T-helper 2 cell treated with Interferon-gamma antibody and Interleukin-4, amounts not matched to agents 5 μg/mL and 100 μg/mL, for 36 hours (primary cell): ENCODE measurements around the gene WASL.
"Not testable (repeated sequence)": the region's sequence is repeated elsewhere in the genome, so short reads cannot be mapped to it uniquely, and the experiment has no call there.

Experiments used
- DNase-seq: peaks from one replicate; pipeline ENCODE4 v3.0.0; 2021; ENCODE audit warnings: low spot score
- H3K27ac Mint-ChIP-seq: one replicate; pipeline ENCODE4 v1.8.0; 2021; ENCODE audit warnings: mild to moderate bottlenecking, mixed read lengths
- H3K27me3 Mint-ChIP-seq: one replicate; pipeline ENCODE4 v1.8.0; 2021; ENCODE audit warnings: low read depth, mixed read lengths
- H3K36me3 Mint-ChIP-seq: one replicate; pipeline ENCODE4 v1.8.0; 2021; ENCODE audit warnings: low read depth, mixed read lengths
- H3K4me1 Mint-ChIP-seq: one replicate; pipeline ENCODE4 v1.8.0; 2021; ENCODE audit warnings: low read depth, mixed read lengths
- H3K4me3 Mint-ChIP-seq: one replicate; pipeline ENCODE4 v1.8.0; 2022; ENCODE audit warnings: mild to moderate bottlenecking, moderate library complexity, mixed read lengths
- H3K9me3 Mint-ChIP-seq: one replicate; pipeline ENCODE4 v1.8.0; 2021; ENCODE audit warnings: mixed read lengths

Gene WASL

DNA sequence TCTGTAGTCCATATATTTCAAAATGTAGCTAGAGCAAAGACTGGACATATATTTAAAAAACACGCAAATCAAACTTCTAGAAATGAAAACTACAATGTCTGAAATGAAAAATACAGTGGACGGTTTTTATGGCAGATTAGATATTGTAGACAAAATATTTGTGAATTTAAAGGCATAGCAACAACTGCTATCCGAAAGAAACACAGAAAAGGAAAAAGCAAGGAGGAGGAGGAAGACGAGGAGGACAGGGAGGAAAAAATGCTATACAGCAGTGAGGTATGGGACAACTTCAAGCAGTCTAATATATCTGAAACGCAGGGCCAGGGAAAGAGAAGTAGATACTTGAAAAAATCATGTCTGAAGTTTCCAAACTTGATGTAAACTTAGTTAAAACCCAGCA is 13.3 kb downstream of the WASL start:
- DNase-seq = no peak
- H3K9me3 Mint-ChIP-seq = peaks cover 39% of the 10 kb centered on the region
- H3K4me3 Mint-ChIP-seq = no peak overlapping the region
- H3K36me3 Mint-ChIP-seq = peaks cover 41% of the 10 kb centered on the region
- no peaks in the 10 kb centered on the region for H3K27me3 Mint-ChIP-seq
- no peak overlapping the region for H3K27ac Mint-ChIP-seq
- H3K4me1 Mint-ChIP-seq = peaks cover 19% of the 10 kb centered on the region

- peaks cover 39% of the 10 kb centered on the region for H3K9me3 Mint-ChIP-seq
- H3K27me3 Mint-ChIP-seq = no peaks in the 10 kb centered on the region
- peaks cover 44% of the 10 kb centered on the region for H3K36me3 Mint-ChIP-seq
- H3K4me1 Mint-ChIP-seq = peaks cover 19% of the 10 kb centered on the region
- no peak overlapping the region for H3K27ac Mint-ChIP-seq
- no peak overlapping the region for H3K4me3 Mint-ChIP-seq
- no peak for DNase-seq
Observed at GRCh38 chr7:123734498-123734897, 14.3 kb downstream of the WASL start.

DNA sequence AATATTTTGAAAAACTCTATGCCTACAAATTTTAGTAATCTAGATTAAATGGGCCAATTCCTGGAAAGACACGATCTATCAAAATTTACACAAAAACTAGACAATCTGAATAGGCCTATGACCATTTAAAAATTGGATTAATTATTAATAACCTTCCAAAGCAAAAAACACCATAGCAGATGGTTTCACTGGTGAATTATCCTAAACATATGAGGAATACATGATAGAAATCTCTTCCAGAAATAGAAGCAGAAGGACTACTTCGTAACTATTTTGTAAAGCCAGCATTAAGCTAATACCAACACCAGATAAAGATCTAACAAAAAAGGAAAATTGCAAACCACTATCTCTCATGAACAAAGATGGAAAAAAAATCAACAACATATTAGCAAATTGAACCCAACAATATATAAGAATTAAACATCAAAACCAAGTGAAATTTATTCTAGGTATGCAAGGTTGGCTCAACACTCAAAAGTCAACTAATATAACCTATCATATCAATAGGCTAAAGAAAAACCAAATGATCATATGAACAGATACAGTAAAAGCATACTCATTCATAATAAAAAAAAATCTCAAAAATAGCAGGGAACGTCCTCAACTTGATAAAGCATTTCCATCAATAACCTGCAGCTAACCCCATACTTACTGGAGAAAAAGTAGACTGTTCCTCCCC is 16.3 kb downstream of the WASL start:
- H3K36me3 Mint-ChIP-seq = peaks cover 42% of the 10 kb centered on the region
- H3K4me3 Mint-ChIP-seq = no peak overlapping the region
- no peak for DNase-seq
- H3K9me3 Mint-ChIP-seq = peaks cover 39% of the 10 kb centered on the region
- no peaks in the 10 kb centered on the region for H3K27me3 Mint-ChIP-seq
- H3K27ac Mint-ChIP-seq = no peak overlapping the region
- peaks cover 23% of the 10 kb centered on the region for H3K4me1 Mint-ChIP-seq

GRCh38 chr7:123729218-123729578 is 19.6 kb downstream of the WASL start:
- Mint-ChIP-seq H3K27ac (no peak overlapping the region), H3K4me3 (no peak overlapping the region), H3K4me1 (peaks cover 28% of the 10 kb centered on the region), H3K27me3 (no peaks in the 10 kb centered on the region), H3K9me3 (peaks cover 23% of the 10 kb centered on the region), H3K36me3 (peaks cover 35% of the 10 kb centered on the region)
- no peak for DNase-seq

- H3K36me3 Mint-ChIP-seq = peaks cover 17% of the 10 kb centered on the region
- H3K4me3 Mint-ChIP-seq = no peak overlapping the region
- no peak overlapping the region for H3K27ac Mint-ChIP-seq
- H3K9me3 Mint-ChIP-seq = peaks cover 4% of the 10 kb centered on the region
- H3K27me3 Mint-ChIP-seq = no peaks in the 10 kb centered on the region
- peaks cover 17% of the 10 kb centered on the region for H3K4me1 Mint-ChIP-seq
- DNase-seq = no peak
Observed at GRCh38 chr7:123727071-123727837, 21.5 kb downstream of the WASL start.

GRCh38 chr7:123725586-123726171 is 23.1 kb downstream of the WASL start:
- peaks cover 11% of the 10 kb centered on the region for H3K36me3 Mint-ChIP-seq
- H3K27me3 Mint-ChIP-seq = no peaks in the 10 kb centered on the region
- H3K4me3 Mint-ChIP-seq = no peak overlapping the region
- peaks cover 18% of the 10 kb centered on the region for H3K4me1 Mint-ChIP-seq
- H3K9me3 Mint-ChIP-seq = no peaks in the 10 kb centered on the region
- no peak for DNase-seq
- no peak overlapping the region for H3K27ac Mint-ChIP-seq

DNA sequence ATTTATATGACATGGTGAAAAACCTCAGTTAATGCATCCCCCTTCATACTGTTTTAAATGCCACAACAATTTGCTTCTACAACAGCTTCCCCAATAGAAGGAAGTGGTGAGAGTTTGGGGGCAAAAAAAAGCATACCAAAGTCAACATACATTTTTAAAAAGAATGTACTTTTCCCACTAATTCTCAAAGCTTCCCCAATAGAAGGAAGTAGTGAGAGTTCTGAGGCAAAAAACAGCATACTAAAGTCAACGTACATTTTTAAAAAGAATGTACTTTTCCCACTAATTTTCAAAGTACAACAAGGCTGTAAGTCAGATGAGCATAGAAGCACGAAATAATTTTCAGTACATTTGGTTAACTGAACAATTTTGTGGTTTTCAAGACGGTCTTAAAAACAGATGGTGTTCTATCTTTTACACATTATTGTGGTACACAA is 24.0 kb downstream of the WASL start:
- no peak for DNase-seq

GRCh38 chr7:123723913-123724312 is 24.9 kb downstream of the WASL start:
- Mint-ChIP-seq H3K9me3 (no peaks in the 10 kb centered on the region), H3K36me3 (peaks cover 8% of the 10 kb centered on the region), H3K4me1 (peaks cover 29% of the 10 kb centered on the region), H3K4me3 (no peak overlapping the region), H3K27me3 (no peaks in the 10 kb centered on the region), H3K27ac (no peak overlapping the region)
- no peak for DNase-seq

More for the DNA sequence above, 24.0 kb downstream of the WASL start:
- H3K27ac Mint-ChIP-seq = no peak overlapping the region
- H3K4me3 Mint-ChIP-seq = no peak overlapping the region
- peaks cover 22% of the 10 kb centered on the region for H3K4me1 Mint-ChIP-seq
- no peaks in the 10 kb centered on the region for H3K27me3 Mint-ChIP-seq
- peaks cover 9% of the 10 kb centered on the region for H3K36me3 Mint-ChIP-seq
- no peaks in the 10 kb centered on the region for H3K9me3 Mint-ChIP-seq

DNA sequence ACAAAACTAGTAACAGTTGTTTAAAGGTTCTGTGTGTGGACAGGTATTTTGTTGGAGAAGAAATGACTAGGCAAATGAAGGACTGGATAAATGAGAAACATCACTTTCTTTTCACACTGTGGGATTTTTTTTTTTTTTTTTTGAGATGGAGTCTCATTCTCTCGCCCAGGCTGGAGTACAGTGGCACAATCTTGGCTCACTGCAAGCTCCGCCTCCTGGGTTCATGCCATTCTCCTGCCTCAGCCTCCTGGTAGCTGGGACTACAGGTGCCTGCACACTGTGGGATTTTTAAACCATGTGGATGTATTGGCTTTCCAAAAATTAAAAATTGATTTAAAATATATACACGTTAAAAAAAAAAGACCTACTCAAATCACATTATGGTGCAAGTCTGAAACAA is 28.3 kb downstream of the WASL start:
- not testable (repeated sequence) for DNase-seq, H3K27me3 Mint-ChIP-seq, H3K27ac Mint-ChIP-seq, H3K9me3 Mint-ChIP-seq, H3K36me3 Mint-ChIP-seq, H3K4me3 Mint-ChIP-seq
- peaks cover 23% of the 10 kb centered on the region for H3K4me1 Mint-ChIP-seq

- peaks cover 26% of the 10 kb centered on the region for H3K4me1 Mint-ChIP-seq
- peak overlapping the region; percentile 19 for H3K27ac Mint-ChIP-seq
- peaks cover 2% of the 10 kb centered on the region for H3K36me3 Mint-ChIP-seq
- DNase-seq = no peak
- no peaks in the 10 kb centered on the region for H3K9me3 Mint-ChIP-seq
- H3K27me3 Mint-ChIP-seq = no peaks in the 10 kb centered on the region
- peak overlapping the region; percentile 10 for H3K4me3 Mint-ChIP-seq
Observed at GRCh38 chr7:123719197-123719721, 29.5 kb downstream of the WASL start.

DNA sequence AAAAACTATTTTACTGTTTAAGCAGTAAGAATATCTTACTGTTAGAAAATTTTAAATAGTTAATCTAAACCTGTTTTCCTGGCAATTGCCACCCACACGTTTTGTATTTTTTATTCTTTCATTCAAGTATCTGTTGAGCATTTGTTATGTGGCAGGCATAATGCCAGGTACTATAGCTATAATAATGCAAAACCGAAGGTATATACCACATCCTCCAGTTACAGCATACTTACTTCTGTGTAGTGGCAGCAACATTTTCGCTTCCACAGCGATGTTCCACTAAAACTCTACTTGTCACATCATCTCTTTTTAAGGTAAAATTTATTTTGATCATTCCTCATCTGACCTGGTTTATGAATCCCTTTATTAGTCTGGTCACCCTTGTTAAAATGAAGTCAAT is 30.0 kb downstream of the WASL start:
- H3K27me3 Mint-ChIP-seq = no peaks in the 10 kb centered on the region
- H3K4me1 Mint-ChIP-seq = peaks cover 28% of the 10 kb centered on the region
- H3K36me3 Mint-ChIP-seq = peaks cover 3% of the 10 kb centered on the region
- no peak for DNase-seq
- peak overlapping the region; percentile 10 for H3K4me3 Mint-ChIP-seq
- H3K27ac Mint-ChIP-seq = no peak overlapping the region
- no peaks in the 10 kb centered on the region for H3K9me3 Mint-ChIP-seq

- no peaks in the 10 kb centered on the region for H3K9me3 Mint-ChIP-seq
- no peak overlapping the region for H3K4me3 Mint-ChIP-seq
- peaks cover 33% of the 10 kb centered on the region for H3K4me1 Mint-ChIP-seq
- no peak for DNase-seq
- H3K27me3 Mint-ChIP-seq = no peaks in the 10 kb centered on the region
- no peak overlapping the region for H3K27ac Mint-ChIP-seq
- H3K36me3 Mint-ChIP-seq = peaks cover 3% of the 10 kb centered on the region
Observed at GRCh38 chr7:123717689-123718088, 31.1 kb downstream of the WASL start.

DNA sequence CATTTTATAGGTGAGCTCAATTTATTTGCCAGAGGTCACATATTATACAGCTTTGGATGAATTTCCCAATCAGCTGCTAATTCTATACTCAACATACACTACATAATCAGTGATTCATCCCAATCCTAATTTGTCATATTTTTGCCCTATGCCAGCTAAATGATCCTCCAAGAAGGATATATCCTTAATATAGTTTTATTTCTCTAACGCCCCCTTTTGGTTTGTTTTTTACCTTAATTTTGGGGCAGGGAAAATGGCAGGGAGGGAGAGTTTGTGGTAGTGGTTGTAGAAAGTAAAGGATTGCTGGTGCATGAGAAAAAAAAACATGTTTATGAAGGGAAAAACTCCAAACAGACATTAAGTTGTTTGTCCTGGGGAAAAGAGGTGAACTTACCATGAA is 31.9 kb downstream of the WASL start:
- H3K27ac Mint-ChIP-seq = no peak overlapping the region
- no peak for DNase-seq

DNA sequence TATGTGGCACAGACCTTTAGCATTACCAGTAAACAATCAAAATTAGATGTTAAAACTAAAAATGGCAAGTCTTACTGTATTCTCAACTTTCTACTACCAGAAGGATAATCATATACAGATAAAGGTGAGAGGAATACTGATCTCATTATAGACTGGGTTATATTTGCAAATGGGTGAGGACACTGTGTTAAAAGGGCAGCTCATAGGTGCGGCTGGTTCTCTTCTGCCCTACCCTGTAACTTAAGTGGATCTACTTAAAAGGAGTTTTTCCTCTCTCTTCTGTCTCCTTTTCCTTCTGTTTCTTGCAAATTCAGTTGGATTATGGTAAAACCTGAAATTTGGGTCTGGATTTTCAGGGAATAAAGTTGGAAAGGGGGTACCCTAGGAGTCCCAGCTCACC is 33.0 kb downstream of the WASL start:
- Mint-ChIP-seq H3K4me1 (peaks cover 48% of the 10 kb centered on the region), H3K36me3 (peaks cover 3% of the 10 kb centered on the region), H3K27ac (no peak overlapping the region), H3K9me3 (no peaks in the 10 kb centered on the region), H3K4me3 (no peak overlapping the region), H3K27me3 (no peaks in the 10 kb centered on the region)
- no peak for DNase-seq

More for the DNA sequence above, 31.9 kb downstream of the WASL start:
- Mint-ChIP-seq H3K27me3 (no peaks in the 10 kb centered on the region), H3K36me3 (peaks cover 3% of the 10 kb centered on the region), H3K9me3 (no peaks in the 10 kb centered on the region), H3K4me3 (no peak overlapping the region), H3K4me1 (peaks cover 40% of the 10 kb centered on the region)
